Astrocyte (in vitro differentiated cells and primary cell): ENCODE measurements around the gene DNAJC8.

Experiments used
- EZH2 ChIP-seq: IDR thresholded peaks from 2 replicates; pipeline ENCODE4 v1.6.1; 2012; ENCODE audit warnings: mild to moderate bottlenecking, low read length, inconsistent platforms; ENCODE audit not compliant: insufficient read depth
- TF ChIP-seq, protein P1 (sequence below): IDR thresholded peaks from 2 replicates; pipeline ENCODE4 v1.5.1; 2011; ENCODE audit warnings: low read depth, mild to moderate bottlenecking, inconsistent platforms, low read length, moderate library complexity; ENCODE audit not compliant: insufficient read depth

DNA sequence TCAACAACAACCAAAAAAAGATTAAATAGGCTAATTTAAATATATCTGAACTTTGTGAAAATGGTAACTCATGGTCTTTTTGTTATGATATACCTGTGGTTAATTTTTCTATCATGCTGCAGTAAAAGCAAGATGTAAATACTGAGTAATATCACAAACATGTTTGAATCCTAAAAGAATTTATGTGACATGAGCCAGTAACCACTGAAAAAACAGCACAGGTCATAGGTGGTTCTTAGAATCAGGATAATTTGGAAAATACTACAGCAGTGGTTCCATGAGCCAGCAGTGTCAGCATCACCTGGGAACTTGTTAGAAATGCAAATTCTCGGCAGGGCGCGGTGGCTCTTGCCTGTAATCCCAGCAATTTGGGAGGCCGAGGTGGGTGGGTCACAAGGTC, 7.2 kb upstream of the DNAJC8 start:
- TF ChIP-seq, protein P1, sequence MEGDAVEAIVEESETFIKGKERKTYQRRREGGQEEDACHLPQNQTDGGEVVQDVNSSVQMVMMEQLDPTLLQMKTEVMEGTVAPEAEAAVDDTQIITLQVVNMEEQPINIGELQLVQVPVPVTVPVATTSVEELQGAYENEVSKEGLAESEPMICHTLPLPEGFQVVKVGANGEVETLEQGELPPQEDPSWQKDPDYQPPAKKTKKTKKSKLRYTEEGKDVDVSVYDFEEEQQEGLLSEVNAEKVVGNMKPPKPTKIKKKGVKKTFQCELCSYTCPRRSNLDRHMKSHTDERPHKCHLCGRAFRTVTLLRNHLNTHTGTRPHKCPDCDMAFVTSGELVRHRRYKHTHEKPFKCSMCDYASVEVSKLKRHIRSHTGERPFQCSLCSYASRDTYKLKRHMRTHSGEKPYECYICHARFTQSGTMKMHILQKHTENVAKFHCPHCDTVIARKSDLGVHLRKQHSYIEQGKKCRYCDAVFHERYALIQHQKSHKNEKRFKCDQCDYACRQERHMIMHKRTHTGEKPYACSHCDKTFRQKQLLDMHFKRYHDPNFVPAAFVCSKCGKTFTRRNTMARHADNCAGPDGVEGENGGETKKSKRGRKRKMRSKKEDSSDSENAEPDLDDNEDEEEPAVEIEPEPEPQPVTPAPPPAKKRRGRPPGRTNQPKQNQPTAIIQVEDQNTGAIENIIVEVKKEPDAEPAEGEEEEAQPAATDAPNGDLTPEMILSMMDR = no peak
- no peak for TF ChIP-seq EZH2
